Esophagus squamous epithelium (tissue), 4 donors: ENCODE results near the gene KRT24.

Experiments used
- CTCF ChIP-seq, 6 experiments: fragments of 450-650 bp in 4 of 6; fragments of 200-600 bp in 2 of 6; sonication (generic) in 2 of 6; IDR thresholded peaks; one replicate each; pipeline ENCODE4 v1.5.1; 2016 to 2019; ENCODE audit warnings: antibody characterized with exemption in 6 of 6, mild to moderate bottlenecking in 4 of 6, moderate library complexity in 4 of 6
- POLR2A ChIP-seq, 4 donors: fragments of 450-650 bp; IDR thresholded peaks; one replicate each; pipeline ENCODE4 v1.6.1; 2017; ENCODE audit warnings: antibody characterized with exemption in 4 of 4, mild to moderate bottlenecking in 4 of 4, moderate library complexity in 3 of 4

GRCh38 chr17:40651939-40652338, 51.6 kb downstream of the KRT24 start:
- TF ChIP-seq CTCF (IDR thresholded peaks at IDR 0.05) (no peak), POLR2A (IDR thresholded peaks at IDR 0.05) (no peak)
